K562 (cell line): ENCODE data around the gene FBXW12. TPM values are rescaled to one million over a fixed set of nuclear protein-coding genes. Genes with fewer than 3 reads are reported as not detected.

Experiments
- AFF1 ChIP-seq, 2 experiments: fragments of 450-650 bp; IDR thresholded peaks; 2 replicates each; pipeline ENCODE4 v1.6.1; 2018; ENCODE audit warnings: mild to moderate bottlenecking in 2 of 2, low read depth in 1 of 2; ENCODE audit not compliant: partially characterized antibody in 2 of 2
- CBX1 ChIP-seq: sonication (generic); IDR thresholded peaks from 2 replicates; pipeline ENCODE4 v1.6.1; 2016; ENCODE audit warnings: antibody characterized with exemption, low read depth, mild to moderate bottlenecking
- ELF1 ChIP-seq: fragments of 200-800 bp; sonication (Bioruptor generic); IDR thresholded peaks from 2 replicates; pipeline ENCODE4 v1.6.1; 2016; ENCODE audit warnings: missing genetic modification characterization, missing compliant biosample characterization
- GABPA ChIP-seq: fragments of 200-800 bp; sonication (Bioruptor generic); conservative IDR thresholded peaks from 2 replicates; pipeline ENCODE4 v1.6.1; 2016; ENCODE audit warnings: low read depth, missing genetic modification characterization, missing compliant biosample characterization
- GATA2 ChIP-seq: sonication (generic); formaldehyde crosslinking; IDR thresholded peaks from 2 replicates; pipeline ENCODE4 v1.4.0; 2020; ENCODE audit warnings: mild to moderate bottlenecking, missing genetic modification reagents
- HDAC2 ChIP-seq: fragments of 450-650 bp; IDR thresholded peaks from 2 replicates; pipeline ENCODE4 v1.6.1; 2016; ENCODE audit warnings: mild to moderate bottlenecking
- HNRNPL ChIP-seq: fragments of 200-400 bp; formaldehyde crosslinking; IDR thresholded peaks from 2 replicates; pipeline ENCODE4 v1.6.1; 2017; ENCODE audit warnings: low read depth, mild to moderate bottlenecking, low read length
- KDM5B ChIP-seq: fragments of 200-600 bp; sonication (generic); IDR thresholded peaks from 2 replicates; pipeline ENCODE4 v1.6.1; 2012; ENCODE audit warnings: low read depth, mild to moderate bottlenecking, moderate library complexity, low read length, control low read depth, inconsistent platforms; ENCODE audit not compliant: insufficient replicate concordance
- NFATC3 ChIP-seq: fragments of 450-650 bp; IDR thresholded peaks from 2 replicates; pipeline ENCODE4 v1.6.1; 2017; ENCODE audit warnings: mild to moderate bottlenecking
- NR2C1 ChIP-seq, 2 experiments: fragments of 450-650 bp; IDR thresholded peaks; 2 replicates each; pipeline ENCODE4 v1.6.1; 2017; ENCODE audit warnings: mild to moderate bottlenecking in 2 of 2, antibody characterized with exemption in 1 of 2, inconsistent platforms in 1 of 2, missing compliant biosample characterization in 1 of 2, missing genetic modification characterization in 1 of 2
- POLR2A ChIP-seq: fragments of 450-650 bp; conservative IDR thresholded peaks from 2 replicates; pipeline ENCODE4 v1.6.1; 2016
- RBFOX2 ChIP-seq: fragments of 200-400 bp; formaldehyde crosslinking; IDR thresholded peaks from 2 replicates; pipeline ENCODE4 v1.6.1; 2017; ENCODE audit warnings: low read depth, mild to moderate bottlenecking, low read length, moderate library complexity
- SNAPC5 ChIP-seq: fragments of 250-450 bp; sonication (Bioruptor Pico); IDR thresholded peaks from 2 replicates; pipeline ENCODE4 v1.8.0; 2021; ENCODE audit warnings: moderate library complexity, mild to moderate bottlenecking, inconsistent platforms
- TAF1 ChIP-seq: IDR thresholded peaks from 2 replicates; pipeline ENCODE4 v1.6.1; 2011; ENCODE audit warnings: mild to moderate bottlenecking, low read length, moderate library complexity; ENCODE audit not compliant: insufficient read depth, control insufficient read depth, severe bottlenecking; ENCODE audit errors: extremely low read depth
- TAF15 ChIP-seq: fragments of 200-400 bp; formaldehyde crosslinking; IDR thresholded peaks from 2 replicates; pipeline ENCODE4 v1.6.1; 2017; ENCODE audit warnings: mild to moderate bottlenecking, low read depth, low read length, moderate library complexity
- YY1 ChIP-seq, 3 experiments: IDR thresholded peaks; 2 replicates each; pipeline ENCODE4 v1.6.1; 2011; ENCODE audit warnings: low read length in 2 of 3, mild to moderate bottlenecking in 2 of 3, moderate library complexity in 2 of 3, borderline replicate concordance in 1 of 3, control low read depth in 1 of 3, low read depth in 1 of 3; ENCODE audit not compliant: insufficient read depth in 3 of 3, insufficient replicate concordance in 2 of 3, control insufficient read depth in 1 of 3, insufficient read length in 1 of 3; ENCODE audit errors: extremely low read depth in 1 of 3
- ZC3H8 ChIP-seq: fragments of 450-650 bp; IDR thresholded peaks from 2 replicates; pipeline ENCODE4 v1.6.1; 2017
- ZFX ChIP-seq: sonication (generic); formaldehyde crosslinking; IDR thresholded peaks from 2 replicates; pipeline ENCODE4 v1.8.0; 2022; ENCODE audit warnings: mild to moderate bottlenecking, missing genetic modification reagents, moderate library complexity
- ZNF174 ChIP-seq: fragments of 250-450 bp; sonication (Bioruptor Pico); IDR thresholded peaks from 2 replicates; pipeline ENCODE4 v1.4.0; 2020; ENCODE audit warnings: mild to moderate bottlenecking
- ZNF253 ChIP-seq: fragments of 250-450 bp; sonication (Bioruptor Pico); conservative IDR thresholded peaks from 2 replicates; pipeline ENCODE4 v1.6.1; 2021; ENCODE audit warnings: mild to moderate bottlenecking
- polyA plus RNA-seq, 8 experiments: library from polyadenylated mRNA; depleted of rRNA in 4 of 8; stranded (reverse) in 5 of 8; unstranded in 3 of 8; fragments of >200 nt; fragmentation: Nextera tagmentation in 2 of 8; fragmentation: Illumina TruSeq in 1 of 8; extraction: Ambion mirVana in 2 of 8; extraction: Trizol in 1 of 8; gene quantifications; 2 replicates each; pipeline versions ENCODE4 v1.2.1 to v1.2.3, GENCODE V29; 2011 to 2014; ENCODE audit warnings: inconsistent platforms in 1 of 8, missing spikeins in 1 of 8
- total RNA-seq, 7 experiments: library from RNA; depleted of rRNA in 6 of 7; stranded (reverse); fragments of >200 nt in 6 of 7; fragmentation: Illumina TruSeq in 2 of 7; extraction: Trizol in 2 of 7; gene quantifications; 2 replicates each; pipeline versions ENCODE4 v1.2.1 to v1.2.3, GENCODE V29; 2011 to 2021; ENCODE audit warnings: low replicate concordance in 1 of 7

The FBXW12 gene
- total and polyA plus RNA-seq, 9 of the 15 experiments (the other 6 are each of a cell fraction or from before 2014, with no cell fraction given) = 0.04 to 0.07 (median 0.06) TPM; not detected in 6

- TF ChIP-seq AFF1 (IDR thresholded peaks at IDR 0.05; ENCODE audit: low read depth in 1 of 2, partially characterized antibody in 2 of 2) (no peak), GATA2 (CRISPR knock-in tag) (no peak), NFATC3 (no peak), RBFOX2 (peak; percentile 65), SNAPC5 (CRISPR knock-in tag) (no peak), YY1 (IDR thresholded peaks at IDR 0.05; ENCODE audit: borderline replicate concordance in 1 of 3, control insufficient read depth in 1 of 3, extremely low read depth in 1 of 3, insufficient read depth in 3 of 3, insufficient read length in 1 of 3, insufficient replicate concordance in 2 of 3, low read depth in 1 of 3, low read length in 2 of 3) (peak in 1 of 3 experiments; percentile 23), HDAC2 (no peak), ZNF174 (CRISPR knock-in tag) (no peak), TAF15 (no peak), POLR2A (no peak), TAF1 (no peak), ELF1 (tag) (peak; percentile 51; the same call in 1 of the 2 replicates), ZC3H8 (no peak), GABPA (tag) (peak; percentile 87), ZNF253 (CRISPR knock-in tag) (no peak), KDM5B (peak; percentile 18), CBX1 (no peak), ZFX (CRISPR knock-in tag) (0 out of 2 replicates have a peak, but pooled peaks have one; percentile 26), HNRNPL (0 out of 2 replicates have a peak, but pooled peaks have one; percentile 42), NR2C1 (IDR thresholded peaks at IDR 0.05) (no peak), NR2C1 (tag; IDR thresholded peaks at IDR 0.05) (no peak)
Observed at GRCh38 chr3:48429317-48429959, 57.4 kb downstream of the FBXW12 start (continued).
